Kidney (tissue), 14 donors: ENCODE measurements around the gene FAM193B. TPM values are rescaled to one million over a fixed set of nuclear protein-coding genes. Genes with fewer than 3 reads are reported as not detected.
A peak's percentile ranks its signal among the peaks of the same experiment; 100 is the strongest.

Experiments
- DNase-seq, 5 donors: peaks; one replicate each; pipeline ENCODE4 v3.0.0-alpha.2; 2013 to 2020
- FAIRE-seq: peaks from 2 replicates; lab custom pipeline; 2012; peaks lifted over from hg19 to GRCh38; lab: Jason Lieb, UNC
- H3K27ac ChIP-seq, 2 donors: one replicate each; pipeline ENCODE4 v1.7.0; 2013; ENCODE audit warnings: low read depth in 2 of 2, low read length in 2 of 2, inconsistent platforms in 1 of 2
- H3K27me3 ChIP-seq: one replicate; pipeline ENCODE4 v1.7.1; 2013; ENCODE audit warnings: low read length, inconsistent platforms; ENCODE audit not compliant: control insufficient read depth, insufficient read depth
- H3K36me3 ChIP-seq, 3 donors: one replicate each; pipeline versions ENCODE4 v1.7.0 to v1.7.1; 2013; ENCODE audit warnings: low read length in 3 of 3, control low read depth in 1 of 3, inconsistent platforms in 1 of 3; ENCODE audit not compliant: insufficient read depth in 3 of 3, control insufficient read depth in 2 of 3
- H3K4me1 ChIP-seq, 3 donors: one replicate each; pipeline versions ENCODE4 v1.7.0 to v1.7.1; 2013; ENCODE audit warnings: low read length in 3 of 3, inconsistent platforms in 1 of 3, low read depth in 1 of 3; ENCODE audit not compliant: control insufficient read depth in 2 of 3, insufficient read depth in 2 of 3
- H3K4me3 ChIP-seq, 3 donors: one replicate each; pipeline versions ENCODE4 v1.7.0 to v1.8.1; 2013; ENCODE audit warnings: low read length in 3 of 3, control low read depth in 1 of 3, inconsistent platforms in 1 of 3
- H3K9ac ChIP-seq, 3 donors: one replicate each; pipeline versions ENCODE4 v1.7.0 to v1.7.1; 2013; ENCODE audit warnings: low read length in 3 of 3, control low read depth in 1 of 3, inconsistent platforms in 1 of 3
- H3K9me3 ChIP-seq, 3 donors: one replicate each; pipeline versions ENCODE4 v1.7.0 to v1.7.1; 2013; ENCODE audit warnings: low read length in 3 of 3, control low read depth in 1 of 3, inconsistent platforms in 1 of 3; ENCODE audit not compliant: control insufficient read depth in 2 of 3, insufficient read depth in 1 of 3
- CTCF ChIP-seq: IDR thresholded peaks from 3 replicates; pipeline ENCODE4 v1.5.1; 2012; ENCODE audit warnings: mild to moderate bottlenecking, moderate library complexity, borderline replicate concordance; ENCODE audit not compliant: insufficient read depth; ENCODE audit errors: extremely low read depth
- intact Hi-C: fragments of 100-400 bp; cut with DNase I; formaldehyde crosslinking; loops from one replicate; pipeline ENCODE4 v1.11.1; 2022
- polyA plus RNA-seq: library from polyadenylated mRNA; stranded (reverse); fragments of 350-450 nt; fragmentation: Illumina TruSeq; extraction: RNeasy Lipid Tissue Mini Kit (QIAGEN cat#74804); gene quantifications from one replicate; pipeline ENCODE4 v1.2.3, GENCODE V29; 2014; ENCODE audit warnings: low read depth, low replicate concordance; ENCODE audit not compliant: insufficient read depth
- total RNA-seq: library from RNA; stranded (reverse); fragmentation: NEBNext Ultra II Directional; extraction: Animal tissue kit (Norgen Biotek cat#: 25700); gene quantifications from one replicate; pipeline ENCODE4 v1.2.1, GENCODE V29; 2021
- donor health status: control.
- donor health status: control.
- donor health status: control.
- donor health status: control.
- donor health status: control.
- donor health status: DM: yes; HTN: yes; CAD: no.
- donor health status: Normal renal cell carcinoma (clear cell type).

Gene FAM193B
- total and polyA plus RNA-seq, 2 donors from 2014 or later = 61.0 to 77.8 TPM

- TF ChIP-seq CTCF = no peak
- no peak overlapping the region for H3K9ac ChIP-seq
- H3K27ac ChIP-seq = no peak overlapping the region
- peaks cover 0 to 15% (median 6%) of the 10 kb centered on the region in 3 donors for H3K4me1 ChIP-seq
- no peak for FAIRE-seq
- peak in 1 of 5 donors; percentile 53 for DNase-seq
- intact Hi-C loops = no loop called here
- H3K36me3 ChIP-seq = peaks cover 5 to 27% (median 12%) of the 10 kb centered on the region in 3 donors
- no peaks in the 10 kb centered on the region for H3K27me3 ChIP-seq
- H3K9me3 ChIP-seq = no peaks in the 10 kb centered on the region
- H3K4me3 ChIP-seq = no peak overlapping the region
Observed at GRCh38 chr5:177520271-177520670, 34.1 kb downstream of the FAM193B start.

DNA sequence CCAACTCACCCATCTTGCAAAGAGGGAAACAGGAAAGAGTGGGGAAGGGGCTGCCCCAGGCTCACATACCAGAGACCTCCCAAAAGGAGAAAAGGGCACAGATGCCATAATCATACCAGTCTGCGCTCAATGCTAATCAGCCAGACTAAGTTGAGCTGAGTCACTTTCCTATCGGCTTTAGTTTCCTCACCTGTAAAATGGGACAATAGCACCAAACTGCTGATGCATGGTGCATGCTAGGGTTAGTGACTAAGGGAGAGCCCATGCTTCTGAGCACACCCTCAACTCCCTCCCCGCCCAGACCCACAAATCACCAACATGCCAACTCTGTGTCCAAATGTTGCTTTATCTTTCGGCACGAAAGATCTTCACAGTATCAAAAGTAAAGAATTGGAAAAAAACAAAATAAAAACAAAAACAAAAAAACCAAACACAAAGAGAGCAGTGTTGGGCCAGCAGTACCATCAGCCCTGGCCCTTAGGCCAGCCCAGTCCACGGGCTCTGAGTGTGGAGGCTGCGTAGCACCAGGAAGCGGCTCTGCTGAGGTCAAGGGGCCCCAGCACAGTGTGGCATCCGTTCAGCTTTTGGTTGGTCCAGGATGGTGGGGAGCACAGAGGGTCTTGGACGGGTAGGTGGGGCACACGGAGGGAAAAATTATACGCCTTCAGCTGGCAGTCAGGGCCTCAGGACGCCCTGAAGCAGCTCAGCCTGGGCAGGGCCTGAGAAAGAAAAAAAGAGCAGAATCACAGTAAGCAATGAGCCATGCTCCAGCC, 34.7 kb downstream of the FAM193B start:
- Histone ChIP-seq H3K27ac (no peak overlapping the region), H3K27me3 (no peaks in the 10 kb centered on the region), H3K4me3 (no peak overlapping the region), H3K4me1 (peaks cover 0 to 15% (median 6%) of the 10 kb centered on the region in 3 donors), H3K9ac (no peak overlapping the region), H3K36me3 (peaks cover 10 to 23% (median 13%) of the 10 kb centered on the region in 3 donors), H3K9me3 (no peaks in the 10 kb centered on the region)
- intact Hi-C loops = no loop called here
- TF ChIP-seq CTCF = no peak
- FAIRE-seq (no peak), DNase-seq (peak in 1 of 5 donors; percentile 58)

GRCh38 chr5:177516601-177517568, 37.5 kb downstream of the FAM193B start, which contains the start of gene DDX41:
Gene DDX41 (minus strand): TSS chr5:177516961. CDS start chr5:177516945, 16 bp downstream.
- intact Hi-C loops = no loop called here
- H3K9me3 ChIP-seq = no peaks in the 10 kb centered on the region
- peak within 1 kb of the TSS; percentile 93 to 97 (median 96) for H3K4me3 ChIP-seq
- no peaks in the 10 kb centered on the region for H3K27me3 ChIP-seq
- H3K27ac ChIP-seq = peak within 1 kb of the TSS; percentile 51 to 77
- peak; percentile 98 to 99 (median 99) for DNase-seq
- peaks cover 10 to 33% (median 21%) of the 10 kb centered on the region in 3 donors for H3K36me3 ChIP-seq
- FAIRE-seq = peak; percentile 88
- peaks cover 0 to 15% (median 6%) of the 10 kb centered on the region in 3 donors for H3K4me1 ChIP-seq
- H3K9ac ChIP-seq = peak within 1 kb of the TSS; percentile 38 to 96 (median 60)
- TF ChIP-seq CTCF = no peak
